Neural cell (in vitro differentiated cells): Measurements from ENCODE around the gene PDCD1LG2. TPM values are rescaled to one million over a fixed set of nuclear protein-coding genes. Genes with fewer than 3 reads are reported as not detected.

Source experiments
- H2AFZ ChIP-seq: fragments of 200-600, 300-800 bp; sonication (generic), shearing (Covaris generic); 2 replicates; pipeline ENCODE4 v1.6.0; 2014; ENCODE audit warnings: low read depth, mild to moderate bottlenecking, antibody characterized with exemption, low read length, moderate library complexity
- H3F3A ChIP-seq: fragments of 200-600 bp; shearing (Covaris generic); 2 replicates; pipeline ENCODE4 v1.6.1; 2016; ENCODE audit warnings: mild to moderate bottlenecking, moderate library complexity, mixed read lengths, antibody characterized with exemption, low read length; ENCODE audit not compliant: insufficient read depth, poor library complexity, severe bottlenecking
- H3K27ac ChIP-seq: fragments of 200-600, 300-800 bp; sonication (generic), shearing (Covaris generic); 2 replicates; pipeline ENCODE4 v1.5.1; 2014; ENCODE audit warnings: mild to moderate bottlenecking, low read length, moderate library complexity
- H3K27me3 ChIP-seq: fragments of 300-800, 200-600 bp; sonication (generic), shearing (Covaris generic); 2 replicates; pipeline ENCODE4 v1.6.0; 2014; ENCODE audit warnings: mild to moderate bottlenecking, low read depth, low read length, moderate library complexity; ENCODE audit not compliant: insufficient read depth
- H3K36me3 ChIP-seq: fragments of 300-800, 200-600 bp; sonication (generic), shearing (Covaris generic); 2 replicates; pipeline ENCODE4 v1.5.1; 2014; ENCODE audit warnings: mild to moderate bottlenecking, antibody characterized with exemption, low read length, moderate library complexity; ENCODE audit not compliant: insufficient read depth
- H3K4me2 ChIP-seq: fragments of 300-800, 200-600 bp; sonication (generic), shearing (Covaris generic); 2 replicates; pipeline ENCODE4 v1.6.0; 2014; ENCODE audit warnings: mild to moderate bottlenecking, low read length
- H3K4me3 ChIP-seq: fragments of 300-800, 200-600 bp; sonication (generic), shearing (Covaris generic); 2 replicates; pipeline ENCODE4 v1.5.1; 2014; ENCODE audit warnings: mild to moderate bottlenecking, low read length, moderate library complexity
- H3K79me2 ChIP-seq: fragments of 200-600 bp; shearing (Covaris generic); replicated peaks from 2 replicates; pipeline ENCODE4 v1.6.0; 2014; ENCODE audit warnings: mild to moderate bottlenecking, low read length, moderate library complexity; ENCODE audit not compliant: insufficient read depth
- H3K9ac ChIP-seq: fragments of 300-800, 200-600 bp; sonication (generic), shearing (Covaris generic); 2 replicates; pipeline ENCODE4 v1.6.1; 2016; ENCODE audit warnings: mild to moderate bottlenecking, low read length, mixed read lengths
- H3K9me2 ChIP-seq: fragments of 200-600 bp; shearing (Covaris generic); 2 replicates; pipeline ENCODE4 v1.6.1; 2016; ENCODE audit warnings: mild to moderate bottlenecking, low read length, mixed read lengths; ENCODE audit not compliant: insufficient read depth
- H3K9me3 ChIP-seq: fragments of 200-600, 300-800 bp; sonication (generic), shearing (Covaris generic); 2 replicates; pipeline ENCODE4 v1.6.1; 2016; ENCODE audit warnings: mild to moderate bottlenecking, mixed run types, low read length, moderate library complexity, mixed read lengths
- H4K20me1 ChIP-seq: fragments of 200-600 bp; shearing (Covaris generic); 2 replicates; pipeline ENCODE4 v1.6.1; 2016; ENCODE audit warnings: mild to moderate bottlenecking, mixed run types; ENCODE audit not compliant: insufficient read depth
- CTCF ChIP-seq: fragments of 450-650 bp; IDR thresholded peaks from 2 replicates; pipeline ENCODE4 v1.5.1; 2014; ENCODE audit warnings: antibody characterized with exemption, mild to moderate bottlenecking, moderate library complexity; ENCODE audit not compliant: poor library complexity, severe bottlenecking
- EP300 ChIP-seq: fragments of 450-650 bp; conservative IDR thresholded peaks from 2 replicates; pipeline ENCODE4 v1.6.1; 2014; ENCODE audit warnings: antibody characterized with exemption, mild to moderate bottlenecking, moderate library complexity; ENCODE audit not compliant: poor library complexity, severe bottlenecking
- EZH2 ChIP-seq: fragments of 200-600, 300-800 bp; shearing (Covaris generic), sonication (generic); IDR thresholded peaks from 2 replicates; pipeline ENCODE4 v1.6.1; 2014; ENCODE audit warnings: antibody characterized with exemption, low read length, borderline replicate concordance, mild to moderate bottlenecking; ENCODE audit not compliant: insufficient read depth, poor library complexity, severe bottlenecking
- MXI1 ChIP-seq: fragments of 450-650 bp; conservative IDR thresholded peaks from 2 replicates; pipeline ENCODE4 v1.6.1; 2014; ENCODE audit warnings: antibody characterized with exemption, mild to moderate bottlenecking; ENCODE audit not compliant: poor library complexity, severe bottlenecking
- POLR2AphosphoS5 ChIP-seq: IDR thresholded peaks from 2 replicates; pipeline ENCODE4 v1.6.1; 2012
- RAD21 ChIP-seq: fragments of 450-650 bp; conservative IDR thresholded peaks from 2 replicates; pipeline ENCODE4 v1.6.1; 2014; ENCODE audit warnings: antibody characterized with exemption, mild to moderate bottlenecking, moderate library complexity
- REST ChIP-seq: IDR thresholded peaks from 2 replicates; pipeline ENCODE4 v1.6.1; 2012; ENCODE audit warnings: borderline replicate concordance
- SMC3 ChIP-seq: fragments of 450-650 bp; conservative IDR thresholded peaks from 2 replicates; pipeline ENCODE4 v1.6.1; 2014; ENCODE audit warnings: antibody characterized with exemption, mild to moderate bottlenecking, moderate library complexity; ENCODE audit not compliant: poor library complexity
- TAF1 ChIP-seq: IDR thresholded peaks from 2 replicates; pipeline ENCODE4 v1.6.1; 2012; ENCODE audit warnings: low read depth
- polyA plus RNA-seq: library from polyadenylated mRNA; depleted of rRNA; stranded (reverse); fragments of >200 nt; gene quantifications from 2 replicates; pipeline ENCODE4 v1.2.3, GENCODE V29; 2014

PDCD1LG2 gene
- polyA plus RNA-seq, 1 donor from 2014 or later, result not detected

- TF ChIP-seq TAF1 (no peak), MXI1 (no peak), SMC3 (no peak), REST (no peak), POLR2AphosphoS5 (no peak), EZH2 (no peak), RAD21 (no peak), CTCF (no peak)
- Histone ChIP-seq H3K9ac (no peak overlapping the region), H4K20me1 (no peaks in the 10 kb centered on the region), H2AFZ (no peak overlapping the region), H3K9me3 (no peaks in the 10 kb centered on the region), H3K27me3 (no peaks in the 10 kb centered on the region), H3K36me3 (no peaks in the 10 kb centered on the region), H3K27ac (no peak overlapping the region), H3K9me2 (no peaks in the 10 kb centered on the region), H3K79me2 (no peaks in the 10 kb centered on the region), H3K4me3 (no peak overlapping the region), H3K4me2 (no peak overlapping the region), H3F3A (no peaks in the 10 kb centered on the region)
These were observed 41.5 kb upstream of the PDCD1LG2 start for GRCh38 chr9:5468850-5469249.

GRCh38 chr9:5470122-5470521, 40.2 kb upstream of the PDCD1LG2 start:
- Histone ChIP-seq H3K36me3 (no peaks in the 10 kb centered on the region), H3F3A (no peaks in the 10 kb centered on the region), H3K4me3 (no peak overlapping the region), H3K79me2 (no peaks in the 10 kb centered on the region), H3K4me2 (no peak overlapping the region), H3K9me3 (no peaks in the 10 kb centered on the region), H3K27ac (no peak overlapping the region), H3K27me3 (no peaks in the 10 kb centered on the region), H3K9ac (no peak overlapping the region), H4K20me1 (no peaks in the 10 kb centered on the region), H2AFZ (no peak overlapping the region), H3K9me2 (no peaks in the 10 kb centered on the region)
- no peak for TF ChIP-seq TAF1
- TF ChIP-seq REST, result no peak
- no peak for TF ChIP-seq CTCF
- TF ChIP-seq MXI1, result no peak
- TF ChIP-seq EP300, result no peak
- TF ChIP-seq SMC3, result no peak
- no peak for TF ChIP-seq POLR2AphosphoS5
- no peak for TF ChIP-seq RAD21
- no peak for TF ChIP-seq EZH2
